IMR-90 (cell line): Measurements from ENCODE around the gene MYO1H. TPM values are rescaled to one million over a fixed set of nuclear protein-coding genes. Genes with fewer than 3 reads are reported as not detected.

Experiments used
- ATAC-seq: fragments of 200-7000 bp; cut with Tn5 transposase; 2 replicates; pipeline ENCODE4 v1.9.1; 2020; ENCODE audit warnings: low read depth, mild to moderate bottlenecking, moderate library complexity
- BruUV-seq: library from RNA; stranded (reverse); fragments of 400-500 nt; replicated peaks from 2 replicates; lab custom pipeline; 2021; lab: Mats Ljungman, UMichigan
- CTCF ChIA-PET: fragments of 300-600 bp; formaldehyde crosslinking; extraction: SDS; loops from one replicate; lab custom pipeline; 2021; ENCODE audit warnings: antibody characterized with exemption; lab: Yijun Ruan, JAX
- POLR2A ChIA-PET: fragments of 300-600 bp; sonication (Branson Sonifier 250); formaldehyde crosslinking; loops from one replicate; lab custom pipeline; 2022; ENCODE audit warnings: antibody characterized with exemption; ENCODE audit not compliant: unreplicated experiment; lab: Charles Lee
- DNase-seq: peaks from one replicate; pipeline ENCODE4 v3.0.0; 2013
- H2AFZ ChIP-seq: replicated peaks from 2 replicates; pipeline ENCODE3; 2013; ENCODE audit warnings: low read length, mild to moderate bottlenecking; ENCODE audit not compliant: poor library complexity
- H2AK5ac ChIP-seq: 2 replicates; pipeline ENCODE4 v1.6.1; 2013; ENCODE audit warnings: low read depth, low read length, inconsistent platforms
- H2AK9ac ChIP-seq: replicated peaks from 2 replicates; pipeline ENCODE3; 2013; ENCODE audit warnings: mild to moderate bottlenecking, low read depth, low read length, moderate library complexity; ENCODE audit not compliant: poor library complexity
- H2BK120ac ChIP-seq: 2 replicates; pipeline ENCODE4 v1.6.1; 2013; ENCODE audit warnings: low read depth, low read length, inconsistent platforms
- H2BK15ac ChIP-seq: 3 replicates; pipeline ENCODE4 v1.6.1; 2013; ENCODE audit warnings: low read depth, low read length, inconsistent platforms
- H2BK20ac ChIP-seq: 2 replicates; pipeline ENCODE4 v1.6.1; 2013; ENCODE audit warnings: low read depth, mild to moderate bottlenecking, inconsistent platforms, low read length, moderate library complexity
- H2BK5ac ChIP-seq: 2 replicates; pipeline ENCODE4 v1.6.1; 2013; ENCODE audit warnings: mild to moderate bottlenecking, low read depth, low read length, inconsistent platforms; ENCODE audit not compliant: poor library complexity, severe bottlenecking
- H3K14ac ChIP-seq: replicated peaks from 2 replicates; pipeline ENCODE4 v1.6.1; 2013; ENCODE audit warnings: low read depth, low read length, inconsistent platforms
- H3K18ac ChIP-seq: 2 replicates; pipeline ENCODE4 v1.6.1; 2013; ENCODE audit warnings: low read depth, low read length, control low read depth
- H3K23ac ChIP-seq: 2 replicates; pipeline ENCODE4 v1.6.1; 2013; ENCODE audit warnings: low read depth, low read length, inconsistent platforms
- H3K27ac ChIP-seq: 2 replicates; pipeline ENCODE4 v1.5.1; 2013; ENCODE audit warnings: mild to moderate bottlenecking, control low read depth, low read length; ENCODE audit not compliant: insufficient read depth
- H3K27me3 ChIP-seq: 2 replicates; pipeline ENCODE4 v1.6.1; 2013; ENCODE audit warnings: low read length; ENCODE audit not compliant: control insufficient read depth, insufficient read depth
- H3K36me3 ChIP-seq: 2 replicates; pipeline ENCODE4 v1.6.1; 2013; ENCODE audit warnings: low read length, mixed read lengths; ENCODE audit not compliant: control insufficient read depth, insufficient read depth
- H3K4ac ChIP-seq: 2 replicates; pipeline ENCODE4 v1.6.1; 2013; ENCODE audit warnings: low read depth, low read length, inconsistent platforms
- H3K4me1 ChIP-seq: 2 replicates; pipeline ENCODE4 v1.6.1; 2013; ENCODE audit warnings: low read length, mixed read lengths; ENCODE audit not compliant: control insufficient read depth, insufficient read depth
- H3K4me2 ChIP-seq: 2 replicates; pipeline ENCODE4 v1.6.1; 2013; ENCODE audit warnings: low read depth, mild to moderate bottlenecking, control low read depth, low read length, moderate library complexity
- H3K4me3 ChIP-seq: 2 replicates; pipeline ENCODE4 v1.5.1; 2013; ENCODE audit warnings: low read depth, mild to moderate bottlenecking, control low read depth, low read length, moderate library complexity; ENCODE audit not compliant: insufficient read depth
- H3K56ac ChIP-seq: 2 replicates; pipeline ENCODE4 v1.6.1; 2013; ENCODE audit warnings: low read length, inconsistent platforms; ENCODE audit not compliant: insufficient read depth; ENCODE audit errors: extremely low read depth
- H3K79me1 ChIP-seq, 2 experiments: 2 replicates each; pipeline ENCODE4 v1.6.1; 2013; ENCODE audit warnings: low read length in 2 of 2, inconsistent platforms in 1 of 2, low read depth in 1 of 2
- H3K9ac ChIP-seq: 2 replicates; pipeline ENCODE4 v1.6.1; 2013; ENCODE audit warnings: low read depth, low read length, control low read depth
- H3K9me1 ChIP-seq: 2 replicates; pipeline ENCODE4 v1.6.1; 2013; ENCODE audit warnings: low read length, inconsistent platforms; ENCODE audit not compliant: insufficient read depth
- H3K9me3 ChIP-seq: 2 replicates; pipeline ENCODE4 v1.6.1; 2013; ENCODE audit warnings: low read length; ENCODE audit not compliant: control insufficient read depth, insufficient read depth
- H4K20me1 ChIP-seq: 2 replicates; pipeline ENCODE4 v1.6.1; 2013; ENCODE audit warnings: low read length, inconsistent platforms; ENCODE audit not compliant: insufficient read depth
- H4K5ac ChIP-seq: 2 replicates; pipeline ENCODE4 v1.6.1; 2013; ENCODE audit warnings: mild to moderate bottlenecking, low read depth, low read length, control low read depth
- H4K8ac ChIP-seq, 2 experiments: 2 replicates each; pipeline ENCODE4 v1.6.1; 2013; ENCODE audit warnings: low read depth in 2 of 2, low read length in 2 of 2, control low read depth in 1 of 2, inconsistent platforms in 1 of 2
- H4K91ac ChIP-seq: 2 replicates; pipeline ENCODE4 v1.6.1; 2013; ENCODE audit warnings: low read depth, low read length, inconsistent platforms; ENCODE audit not compliant: insufficient read depth
- MXI1 ChIP-seq: IDR thresholded peaks from 2 replicates; pipeline ENCODE4 v1.6.1; 2012; ENCODE audit warnings: low read depth, mild to moderate bottlenecking, low read length, moderate library complexity, borderline replicate concordance
- USF2 ChIP-seq: fragments of 150-350 bp; IDR thresholded peaks from 2 replicates; pipeline ENCODE4 v1.6.1; 2017; ENCODE audit warnings: mild to moderate bottlenecking, antibody characterized with exemption, low read length, low read depth
- WGBS, 2 experiments: methylation state at CpG; one replicate each; pipeline versions ENCODE4 v1.1.5 to v1.1.7; 2013; ENCODE audit warnings: missing lambda C conversion rate in 2 of 2; ENCODE audit not compliant: insufficient read length in 1 of 2; ENCODE audit errors: extremely low coverage in 2 of 2; 5-methylcytosine and 5-hydroxymethylcytosine counted together
- dilution Hi-C: fragments of 300-500 bp; cut with HindIII; formaldehyde crosslinking; loops from one replicate; pipeline ENCODE4 v1.14.3; 2018; ENCODE audit warnings: low sequenced_read_pairs; ENCODE audit not compliant: unreplicated experiment
- in situ Hi-C: fragments of 300-500 bp; cut with MboI; formaldehyde crosslinking; loops from 3 replicates; pipeline ENCODE4 v1.14.3; 2019; ENCODE audit warnings: low sequenced_read_pairs, inconsistent platforms, mixed read lengths
- intact Hi-C: fragments of 100-400 bp; cut with micrococcal nuclease; formaldehyde crosslinking; loops from 2 replicates; pipeline ENCODE4 v1.10.0; 2022
- polyA plus RNA-seq, 3 experiments: library from polyadenylated mRNA; depleted of rRNA; stranded (reverse); fragments of >200 nt; gene quantifications; 2 replicates each; pipeline ENCODE4 v1.2.3, GENCODE V29; 2012; ENCODE audit warnings: low replicate concordance in 1 of 3
- total RNA-seq: library from RNA; depleted of rRNA; stranded (reverse); fragments of >200 nt; gene quantifications from 2 replicates; pipeline ENCODE4 v1.2.3, GENCODE V29; 2012

MYO1H gene
- total and polyA plus RNA-seq, 2 of the 4 experiments (the other 2 are of a cell fraction) = not detected

- no peak overlapping the region for H2AK5ac ChIP-seq
- H2BK20ac ChIP-seq = no peak overlapping the region
- WGBS, 2 experiments = no CpG with 5 or more reads among the region's 2 CpGs
- H4K8ac ChIP-seq = no peak overlapping the region
- H3K18ac ChIP-seq = no peak overlapping the region
- no peaks in the 10 kb centered on the region for H3K36me3 ChIP-seq
- H3K27ac ChIP-seq = no peak overlapping the region
- no peaks in the 10 kb centered on the region for H3K79me1 ChIP-seq
- H3K4me1 ChIP-seq = no peaks in the 10 kb centered on the region
- no peaks in the 10 kb centered on the region for H4K20me1 ChIP-seq
- no peak overlapping the region for H3K23ac ChIP-seq
- H3K9me3 ChIP-seq = no peaks in the 10 kb centered on the region
- H3K4me2 ChIP-seq = no peak overlapping the region
- H3K9me1 ChIP-seq = no peaks in the 10 kb centered on the region
- no peak for DNase-seq
- dilution Hi-C loops = no loop called here
- H3K27me3 ChIP-seq = peaks cover 33% of the 10 kb centered on the region
- intact Hi-C loops = no loop called here
- in situ Hi-C loops = no loop called here
- no peak overlapping the region for H3K9ac ChIP-seq
- POLR2A ChIA-PET = no interaction called here
- H3K14ac ChIP-seq = no peak overlapping the region
- no peak overlapping the region for H3K56ac ChIP-seq
- TF ChIP-seq USF2 = no peak
- TF ChIP-seq MXI1 = no peak
- H4K5ac ChIP-seq = no peak overlapping the region
- no peak overlapping the region for H2BK15ac ChIP-seq
- no TSS peak for BruUV-seq
- no peak for ATAC-seq
- H2BK120ac ChIP-seq = no peak overlapping the region
- CTCF ChIA-PET = no interaction called here
- no peak overlapping the region for H3K4ac ChIP-seq
- H4K91ac ChIP-seq = no peak overlapping the region
- no peak overlapping the region for H3K4me3 ChIP-seq
- no peak overlapping the region for H2AK9ac ChIP-seq
- no peak overlapping the region for H2BK5ac ChIP-seq
- H2AFZ ChIP-seq = no peak overlapping the region
Measured at GRCh38 chr12:109302358-109302757, 45.3 kb upstream of the MYO1H start.
